Suprapubic skin (tissue), 4 donors: ENCODE results near the gene PSMC4.

Source experiments
- EP300 ChIP-seq: sonication (generic); formaldehyde crosslinking; IDR thresholded peaks from one replicate; pipeline ENCODE4 v1.6.1; 2017; ENCODE audit warnings: antibody characterized with exemption
- POLR2A ChIP-seq, 2 donors: fragments of 450-650 bp; IDR thresholded peaks; one replicate each; pipeline ENCODE4 v1.6.1; 2017; ENCODE audit warnings: antibody characterized with exemption in 2 of 2, mild to moderate bottlenecking in 2 of 2, moderate library complexity in 2 of 2
- POLR2AphosphoS5 ChIP-seq, 3 donors: sonication (generic); formaldehyde crosslinking; IDR thresholded peaks; one replicate each; pipeline ENCODE4 v1.6.1; 2017; ENCODE audit warnings: antibody characterized with exemption in 3 of 3
- TF ChIP-seq, protein P1 (sequence below), 2 donors: fragments of 200-600 bp in 1 of 2; fragments of 450-650 bp in 1 of 2; sonication (generic) in 1 of 2; IDR thresholded peaks; one replicate each; pipeline ENCODE4 v1.5.1; 2016 to 2019; ENCODE audit warnings: antibody characterized with exemption in 2 of 2, mild to moderate bottlenecking in 1 of 2, moderate library complexity in 1 of 2

DNA sequence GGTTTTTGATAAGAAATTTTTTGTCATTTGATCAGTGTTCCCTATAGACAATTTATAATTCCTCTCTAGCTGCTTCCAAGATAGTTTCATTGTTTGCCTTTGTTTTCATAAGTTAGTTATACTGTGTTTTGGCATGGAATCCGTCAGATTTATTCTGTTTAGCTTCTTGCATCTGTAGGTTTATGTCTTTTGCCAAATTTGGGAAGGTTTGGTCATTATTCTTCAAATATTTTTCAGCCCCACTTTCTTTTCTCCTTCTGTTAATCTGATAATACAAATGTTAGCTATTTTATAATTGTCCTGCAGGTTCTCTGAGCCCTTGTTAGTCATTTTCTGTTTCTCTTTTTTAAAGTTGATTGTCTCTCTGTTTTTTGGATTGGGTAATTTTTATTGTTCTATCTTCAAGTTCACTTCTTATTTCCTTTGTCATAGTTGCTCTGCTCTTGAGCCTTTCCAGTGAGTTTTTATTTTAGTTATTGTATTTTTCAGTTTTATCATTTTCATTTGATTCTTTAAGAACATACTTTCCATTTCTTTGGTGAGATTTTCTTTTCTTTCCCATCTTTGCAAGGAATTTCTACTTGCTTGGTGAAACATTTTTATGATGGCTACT, 30.6 kb upstream of the PSMC4 start:
- no peak for TF ChIP-seq POLR2A (IDR thresholded peaks at IDR 0.05)
- no peak for TF ChIP-seq EP300
- TF ChIP-seq, protein P1, sequence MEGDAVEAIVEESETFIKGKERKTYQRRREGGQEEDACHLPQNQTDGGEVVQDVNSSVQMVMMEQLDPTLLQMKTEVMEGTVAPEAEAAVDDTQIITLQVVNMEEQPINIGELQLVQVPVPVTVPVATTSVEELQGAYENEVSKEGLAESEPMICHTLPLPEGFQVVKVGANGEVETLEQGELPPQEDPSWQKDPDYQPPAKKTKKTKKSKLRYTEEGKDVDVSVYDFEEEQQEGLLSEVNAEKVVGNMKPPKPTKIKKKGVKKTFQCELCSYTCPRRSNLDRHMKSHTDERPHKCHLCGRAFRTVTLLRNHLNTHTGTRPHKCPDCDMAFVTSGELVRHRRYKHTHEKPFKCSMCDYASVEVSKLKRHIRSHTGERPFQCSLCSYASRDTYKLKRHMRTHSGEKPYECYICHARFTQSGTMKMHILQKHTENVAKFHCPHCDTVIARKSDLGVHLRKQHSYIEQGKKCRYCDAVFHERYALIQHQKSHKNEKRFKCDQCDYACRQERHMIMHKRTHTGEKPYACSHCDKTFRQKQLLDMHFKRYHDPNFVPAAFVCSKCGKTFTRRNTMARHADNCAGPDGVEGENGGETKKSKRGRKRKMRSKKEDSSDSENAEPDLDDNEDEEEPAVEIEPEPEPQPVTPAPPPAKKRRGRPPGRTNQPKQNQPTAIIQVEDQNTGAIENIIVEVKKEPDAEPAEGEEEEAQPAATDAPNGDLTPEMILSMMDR (IDR thresholded peaks at IDR 0.05), result no peak
- no peak for TF ChIP-seq POLR2AphosphoS5 (IDR thresholded peaks at IDR 0.05)
